Chondrocyte (in vitro differentiated cells): ENCODE data around the gene SCD. TPM values are rescaled to one million over a fixed set of nuclear protein-coding genes. Genes with fewer than 3 reads are reported as not detected.

Experiments
- DNase-seq: peaks from one replicate; pipeline ENCODE4 v3.0.0; 2021; ENCODE audit warnings: mixed read lengths, low spot score
- H3K27ac Mint-ChIP-seq: one replicate; pipeline ENCODE4 v1.8.0; 2021; ENCODE audit warnings: mild to moderate bottlenecking, moderate library complexity, mixed read lengths; ENCODE audit not compliant: unreplicated experiment
- H3K27me3 Mint-ChIP-seq: 2 replicates; pipeline ENCODE4 v1.8.0; 2021; ENCODE audit warnings: low read depth, mixed read lengths
- H3K36me3 Mint-ChIP-seq: 2 replicates; pipeline ENCODE4 v1.8.0; 2021; ENCODE audit warnings: low read depth, mixed read lengths
- H3K4me1 Mint-ChIP-seq: 2 replicates; pipeline ENCODE4 v1.8.0; 2021; ENCODE audit warnings: low read depth, mild to moderate bottlenecking, mixed read lengths
- H3K4me3 Mint-ChIP-seq: one replicate; pipeline ENCODE4 v1.8.0; 2021; ENCODE audit warnings: mild to moderate bottlenecking, moderate library complexity, mixed read lengths; ENCODE audit not compliant: unreplicated experiment
- H3K9me3 Mint-ChIP-seq: 2 replicates; pipeline ENCODE4 v1.8.0; 2021; ENCODE audit warnings: low read depth, mixed read lengths
- CTCF ChIP-seq: fragments of 200-600 bp; sonication (generic); IDR thresholded peaks from 2 replicates; pipeline ENCODE4 v1.5.0; 2021; ENCODE audit warnings: antibody characterized with exemption, mild to moderate bottlenecking, moderate library complexity
- total RNA-seq: library from RNA; stranded (reverse); gene quantifications from 3 replicates; pipeline ENCODE4 v1.2.1, GENCODE V29; 2021

The SCD gene
- total RNA-seq, 1 donor from 2014 or later = 74.1 TPM

- DNase-seq = no peak
- Mint-ChIP-seq H3K27me3 (peaks cover 7% of the 10 kb centered on the region), H3K9me3 (no peaks in the 10 kb centered on the region), H3K27ac (no peak overlapping the region), H3K4me3 (no peak overlapping the region), H3K36me3 (no peaks in the 10 kb centered on the region), H3K4me1 (peaks cover 8% of the 10 kb centered on the region)
- TF ChIP-seq CTCF = no peak
Observed at GRCh38 chr10:100339236-100339635, 7.8 kb upstream of the SCD start.

DNA sequence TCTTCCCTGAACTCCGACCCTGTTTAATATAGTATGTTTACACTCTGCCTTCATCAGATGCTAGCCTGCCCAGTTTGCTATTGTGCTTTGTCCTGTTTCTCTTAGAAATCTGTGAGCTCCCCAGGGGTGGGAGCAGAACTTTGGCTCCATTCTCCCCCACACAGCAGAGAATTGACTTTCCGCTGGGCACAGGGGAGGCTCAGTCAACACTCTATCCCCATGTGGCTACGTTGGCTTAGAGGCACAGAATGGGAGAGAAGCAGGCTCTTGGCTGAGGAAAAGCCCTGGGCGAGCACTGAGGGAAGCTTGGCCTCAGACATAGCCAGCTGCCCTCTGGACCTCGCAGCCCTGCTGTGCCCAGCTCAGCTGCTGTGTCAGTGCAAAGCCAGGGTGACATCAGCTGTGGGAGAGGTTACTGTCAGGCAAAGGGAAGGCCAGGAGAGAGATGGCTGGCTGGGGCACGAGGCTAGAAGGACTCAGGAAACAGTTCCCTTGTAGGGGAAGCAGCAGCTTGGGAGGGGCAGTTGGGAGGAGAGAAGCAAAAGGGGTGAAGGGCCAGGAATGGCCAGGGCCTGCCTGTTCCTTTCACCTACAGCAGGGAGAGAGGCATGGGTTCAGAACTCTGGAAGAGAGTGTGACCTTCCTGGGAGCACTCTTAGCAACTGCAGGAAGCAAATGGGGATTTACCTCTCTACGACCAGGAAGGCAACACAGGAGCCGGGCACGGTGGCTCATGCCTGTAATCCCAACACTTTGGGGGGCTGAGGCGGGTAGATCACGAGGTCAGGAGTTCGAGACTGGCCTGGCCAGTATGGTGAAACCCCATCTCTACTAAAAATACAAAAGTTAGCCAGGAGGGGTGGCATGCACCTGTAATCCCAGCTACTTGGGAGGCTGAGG, 5.8 kb upstream of the SCD start:
- Mint-ChIP-seq H3K9me3 (no peaks in the 10 kb centered on the region), H3K27ac (no peak overlapping the region), H3K4me1 (peaks cover 18% of the 10 kb centered on the region), H3K4me3 (no peak overlapping the region), H3K27me3 (no peaks in the 10 kb centered on the region), H3K36me3 (no peaks in the 10 kb centered on the region)
- no peak for TF ChIP-seq CTCF
- no peak for DNase-seq

DNA sequence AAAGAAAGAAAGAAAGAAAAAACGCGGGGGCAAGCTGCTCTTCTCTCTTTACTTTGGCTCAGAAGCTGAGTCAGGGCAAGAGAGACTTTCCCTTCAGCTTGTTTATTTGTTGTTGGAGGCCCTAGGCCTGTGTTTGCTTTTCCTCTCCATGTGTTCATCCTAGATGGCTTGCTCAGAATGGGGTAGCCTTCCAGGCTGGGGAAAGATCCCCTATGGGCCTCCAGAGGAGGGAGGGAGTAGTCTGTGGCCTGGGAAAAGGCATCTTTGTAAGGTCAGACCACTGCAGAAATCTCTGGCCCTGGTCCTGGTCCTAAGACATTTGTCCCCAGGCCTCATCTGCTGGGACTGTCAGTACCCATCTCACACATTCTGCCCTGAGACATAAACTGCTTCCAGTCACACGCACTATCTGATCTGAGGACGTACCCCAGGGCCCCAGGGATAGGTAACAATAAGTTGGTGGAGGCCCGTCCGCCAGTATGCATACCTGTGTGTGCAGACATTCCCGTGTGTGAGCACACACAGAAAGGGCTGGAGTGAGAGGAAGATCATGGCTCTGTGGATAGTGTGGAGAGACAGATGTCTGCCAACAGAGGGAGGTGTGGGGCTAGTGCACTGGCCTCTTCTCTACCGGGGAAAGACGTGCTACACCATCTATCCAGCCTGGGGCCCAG, 4.9 kb upstream of the SCD start:
- H3K4me1 Mint-ChIP-seq = peaks cover 19% of the 10 kb centered on the region
- no peaks in the 10 kb centered on the region for H3K27me3 Mint-ChIP-seq
- no peak overlapping the region for H3K4me3 Mint-ChIP-seq
- H3K9me3 Mint-ChIP-seq = no peaks in the 10 kb centered on the region
- no peaks in the 10 kb centered on the region for H3K36me3 Mint-ChIP-seq
- peak; percentile 82 for TF ChIP-seq CTCF
- no peak for DNase-seq
- H3K27ac Mint-ChIP-seq = no peak overlapping the region

GRCh38 chr10:100342627-100342972, 4.4 kb upstream of the SCD start:
- peak; percentile 17 for TF ChIP-seq CTCF
- DNase-seq = no peak
- Mint-ChIP-seq H3K27me3 (no peaks in the 10 kb centered on the region), H3K27ac (no peak overlapping the region), H3K9me3 (no peaks in the 10 kb centered on the region), H3K36me3 (no peaks in the 10 kb centered on the region), H3K4me1 (peaks cover 19% of the 10 kb centered on the region), H3K4me3 (no peak overlapping the region)

DNA sequence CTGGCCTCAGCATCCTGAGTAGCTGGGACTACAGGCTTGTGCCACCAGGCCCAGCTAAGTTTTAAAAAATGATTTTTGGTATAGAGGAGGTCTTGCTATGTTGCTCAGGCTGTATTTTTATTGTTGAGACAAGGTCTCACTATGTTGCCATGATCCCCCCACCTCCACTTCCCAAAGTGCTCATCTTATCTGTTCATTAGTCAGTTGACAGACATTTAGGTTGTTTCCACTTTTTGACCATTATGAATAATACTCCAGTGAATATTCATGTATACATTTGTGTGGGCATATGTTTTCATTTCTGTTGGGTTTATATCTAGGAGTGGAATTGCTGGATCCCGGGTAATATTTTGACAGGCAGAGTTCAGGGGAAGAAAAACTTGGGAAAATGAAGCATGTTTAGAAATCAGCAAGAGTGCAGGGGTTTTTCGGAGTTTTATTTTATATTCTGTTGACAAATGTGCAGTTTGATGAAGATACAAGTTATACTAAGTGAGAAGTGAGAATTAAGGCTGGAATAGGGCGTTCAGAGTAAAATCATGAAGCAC, 2.7 kb upstream of the SCD start:
- no peak for TF ChIP-seq CTCF
- no peak for DNase-seq
- H3K4me1 Mint-ChIP-seq = peaks cover 36% of the 10 kb centered on the region
- H3K27ac Mint-ChIP-seq = no peak overlapping the region
- H3K27me3 Mint-ChIP-seq = no peaks in the 10 kb centered on the region
- no peaks in the 10 kb centered on the region for H3K9me3 Mint-ChIP-seq
- H3K4me3 Mint-ChIP-seq = no peak overlapping the region
- H3K36me3 Mint-ChIP-seq = peaks cover 5% of the 10 kb centered on the region
